Measurements from ENCODE around the gene CGAS. TPM values are rescaled to one million over a fixed set of nuclear protein-coding genes. Genes with fewer than 3 reads are reported as not detected.
"Not testable (repeated sequence)": the region's sequence is repeated elsewhere in the genome, so short reads cannot be mapped to it uniquely, and the experiment has no call there.

CGAS gene
- total RNA-seq, 2 donors from 2014 or later, result 2.5 to 3.8 TPM

- Histone ChIP-seq H3K9me3 (ENCODE audit: control insufficient read depth, low read length) (no peaks in the 10 kb centered on the region), H3K27me3 (ENCODE audit: control insufficient read depth, insufficient read depth, low read length, poor library complexity, severe bottlenecking) (no peaks in the 10 kb centered on the region), H3K4me1 (ENCODE audit: control insufficient read depth, insufficient read depth, low read length) (no peaks in the 10 kb centered on the region), H3K27ac (ENCODE audit: low read depth, low read length) (no peak overlapping the region), H3K9ac (ENCODE audit: extremely low read depth, low read length, poor library complexity, severe bottlenecking) (no peak overlapping the region), H3K36me3 (ENCODE audit: control insufficient read depth, insufficient read depth, low read length) (no peaks in the 10 kb centered on the region), H3K4me3 (ENCODE audit: low read length) (no peak overlapping the region)
- TF ChIP-seq CTCF (conservative IDR thresholded peaks at IDR 0.05), result no peak
- Mint-ChIP-seq H3K4me3 (no peak overlapping the region), H3K4me1 (no peaks in the 10 kb centered on the region), H3K9me3 (peaks cover 8% of the 10 kb centered on the region), H3K27me3 (ENCODE audit: insufficient read depth) (peaks cover 4% of the 10 kb centered on the region), H3K36me3 (ENCODE audit: low read depth) (no peaks in the 10 kb centered on the region), H3K27ac (no peak overlapping the region)
- no peak for DNase-seq
- WGBS, 2 experiments (ENCODE audit: insufficient coverage in 1 of 2, insufficient read length in 1 of 2), result 92 to 100% methylated on average over 6 to 10 of the region's 10 CpGs
Measured at GRCh38 chr6:73395875-73396274, 56.2 kb downstream of the CGAS start.

GRCh38 chr6:73394577-73395354 is 57.3 kb downstream of the CGAS start, which contains the start of gene DDX43:
Gene DDX43, plus strand, starts transcription at chr6:73394828. Its CDS starts 78 bp downstream, at chr6:73394906.
- no peak for DNase-seq
- no peaks in the 10 kb centered on the region for H3K9me3 ChIP-seq (ENCODE audit: control insufficient read depth, low read length)
- Mint-ChIP-seq H3K36me3 (ENCODE audit: low read depth) (no peaks in the 10 kb centered on the region), H3K4me1 (no peaks in the 10 kb centered on the region), H3K4me3 (no peak within 1 kb of the TSS), H3K27ac (no peak within 1 kb of the TSS), H3K9me3 (peaks cover 8% of the 10 kb centered on the region), H3K27me3 (ENCODE audit: insufficient read depth) (peaks cover 4% of the 10 kb centered on the region)
- H3K4me3 ChIP-seq (ENCODE audit: low read length), result no peak within 1 kb of the TSS
- H3K27me3 ChIP-seq (ENCODE audit: control insufficient read depth, insufficient read depth, low read length, poor library complexity, severe bottlenecking), result no peaks in the 10 kb centered on the region
- no peak within 1 kb of the TSS for H3K9ac ChIP-seq (ENCODE audit: extremely low read depth, low read length, poor library complexity, severe bottlenecking)
- no peaks in the 10 kb centered on the region for H3K4me1 ChIP-seq (ENCODE audit: control insufficient read depth, insufficient read depth, low read length)
- 95 to 96% methylated on average over 36 to 54 of the region's 54 CpGs for WGBS, 2 experiments (ENCODE audit: insufficient coverage in 1 of 2, insufficient read length in 1 of 2)
- no peaks in the 10 kb centered on the region for H3K36me3 ChIP-seq (ENCODE audit: control insufficient read depth, insufficient read depth, low read length)
- no peak for TF ChIP-seq CTCF (conservative IDR thresholded peaks at IDR 0.05)
- H3K27ac ChIP-seq (ENCODE audit: low read depth, low read length), result no peak within 1 kb of the TSS

- no peak overlapping the region for H3K27ac ChIP-seq (ENCODE audit: low read depth, low read length)
- no peaks in the 10 kb centered on the region for H3K9me3 ChIP-seq (ENCODE audit: control insufficient read depth, low read length)
- H3K9ac ChIP-seq (ENCODE audit: extremely low read depth, low read length, poor library complexity, severe bottlenecking), result no peak overlapping the region
- peaks cover 2% of the 10 kb centered on the region for H3K4me1 Mint-ChIP-seq
- no peak for TF ChIP-seq CTCF (conservative IDR thresholded peaks at IDR 0.05)
- H3K9me3 Mint-ChIP-seq, result peaks cover 8% of the 10 kb centered on the region
- DNase-seq, result no peak
- peaks cover 4% of the 10 kb centered on the region for H3K27me3 Mint-ChIP-seq (ENCODE audit: insufficient read depth)
- H3K4me3 ChIP-seq (ENCODE audit: low read length), result no peak overlapping the region
- H3K27ac Mint-ChIP-seq, result no peak overlapping the region
- 91 to 94% methylated on average over 3 of the region's 3 CpGs for WGBS, 2 experiments (ENCODE audit: insufficient coverage in 1 of 2, insufficient read length in 1 of 2)
- no peaks in the 10 kb centered on the region for H3K4me1 ChIP-seq (ENCODE audit: control insufficient read depth, insufficient read depth, low read length)
- H3K27me3 ChIP-seq (ENCODE audit: control insufficient read depth, insufficient read depth, low read length, poor library complexity, severe bottlenecking), result no peaks in the 10 kb centered on the region
- H3K36me3 ChIP-seq (ENCODE audit: control insufficient read depth, insufficient read depth, low read length), result no peaks in the 10 kb centered on the region
- H3K4me3 Mint-ChIP-seq, result no peak overlapping the region
- no peaks in the 10 kb centered on the region for H3K36me3 Mint-ChIP-seq (ENCODE audit: low read depth)
Measured at GRCh38 chr6:73393278-73393677, 58.8 kb downstream of the CGAS start.

- H3K36me3 Mint-ChIP-seq (ENCODE audit: low read depth); H3K4me1 Mint-ChIP-seq; H3K27me3 ChIP-seq (ENCODE audit: control insufficient read depth, insufficient read depth, low read length, poor library complexity, severe bottlenecking); H3K9me3 Mint-ChIP-seq; H3K9me3 ChIP-seq (ENCODE audit: control insufficient read depth, low read length); H3K27ac ChIP-seq (ENCODE audit: low read depth, low read length); H3K4me3 ChIP-seq (ENCODE audit: low read length); DNase-seq; H3K4me3 Mint-ChIP-seq; H3K27me3 Mint-ChIP-seq (ENCODE audit: insufficient read depth); H3K4me1 ChIP-seq (ENCODE audit: control insufficient read depth, insufficient read depth, low read length); H3K36me3 ChIP-seq (ENCODE audit: control insufficient read depth, insufficient read depth, low read length); H3K9ac ChIP-seq (ENCODE audit: extremely low read depth, low read length, poor library complexity, severe bottlenecking); H3K27ac Mint-ChIP-seq: not testable (repeated sequence)
- WGBS, 2 experiments (ENCODE audit: insufficient coverage in 1 of 2, insufficient read length in 1 of 2), result 85 to 92% methylated on average over 2 to 3 of the region's 4 CpGs
Measured at GRCh38 chr6:73392188-73392587, 59.9 kb downstream of the CGAS start.

All from endodermal cell (in vitro differentiated cells).